DMS79 treated with DMSO at 0.1 percent for 48 hours (cell line): Measurements from ENCODE around the gene LRP11.
"Not testable (repeated sequence)": the region's sequence is repeated elsewhere in the genome, so short reads cannot be mapped to it uniquely, and the experiment has no call there.

ENCODE experiments used
- DNase-seq: peaks from one replicate; lab custom pipeline; 2025; lab: John Stamatoyannopoulos, UW

Gene LRP11

GRCh38 chr6:149869275-149869892 is 5.2 kb upstream of the LRP11 start:
- no peak for DNase-seq

- no peak for DNase-seq
These were observed 3.9 kb upstream of the LRP11 start for GRCh38 chr6:149867876-149868640.

- DNase-seq: peak; percentile 73
These were observed 698 bp upstream of the LRP11 start for GRCh38 chr6:149864578-149865535.

GRCh38 chr6:149862922-149863697 is 1.0 kb downstream of the LRP11 start:
- DNase-seq: peak; percentile 49

GRCh38 chr6:149862424-149862738 is 1.8 kb downstream of the LRP11 start:
- not testable (repeated sequence) for DNase-seq

GRCh38 chr6:149861603-149862423 is 2.3 kb downstream of the LRP11 start:
- DNase-seq: no peak

- DNase-seq: no peak
These were observed 3.1 kb downstream of the LRP11 start for GRCh38 chr6:149860834-149861602.

GRCh38 chr6:149860513-149860833 is 3.7 kb downstream of the LRP11 start:
- DNase-seq: no peak

- no peak for DNase-seq
These were observed 4.2 kb downstream of the LRP11 start for GRCh38 chr6:149859938-149860337.

GRCh38 chr6:149859368-149859767 is 4.8 kb downstream of the LRP11 start:
- DNase-seq: no peak

- DNase-seq: no peak
These were observed 6.6 kb downstream of the LRP11 start for GRCh38 chr6:149857541-149857940.

GRCh38 chr6:149856256-149856994 is 7.7 kb downstream of the LRP11 start:
- DNase-seq: no peak

- no peak for DNase-seq
These were observed 8.4 kb downstream of the LRP11 start for GRCh38 chr6:149855741-149856140.

GRCh38 chr6:149855040-149855654 is 9.0 kb downstream of the LRP11 start:
- no peak for DNase-seq

- DNase-seq: no peak
These were observed 9.6 kb downstream of the LRP11 start for GRCh38 chr6:149854532-149854931.

GRCh38 chr6:149854017-149854416 is 10.1 kb downstream of the LRP11 start:
- DNase-seq: not testable (repeated sequence)

GRCh38 chr6:149852881-149853280 is 11.3 kb downstream of the LRP11 start:
- no peak for DNase-seq

GRCh38 chr6:149852180-149852579 is 12.0 kb downstream of the LRP11 start:
- peak; percentile 90 for DNase-seq

GRCh38 chr6:149851461-149852110 is 12.6 kb downstream of the LRP11 start:
- DNase-seq: no peak
